GM19395 (cell line): ENCODE measurements around the gene HLA-B.

Experiments used
- ATAC-seq: cut with Tn5 transposase; IDR thresholded peaks from one replicate; pipeline ENCODE4 v1.9.1; 2021; ENCODE audit warnings: mild to moderate bottlenecking, moderate library complexity; ENCODE audit not compliant: unreplicated experiment

The HLA-B gene

DNA sequence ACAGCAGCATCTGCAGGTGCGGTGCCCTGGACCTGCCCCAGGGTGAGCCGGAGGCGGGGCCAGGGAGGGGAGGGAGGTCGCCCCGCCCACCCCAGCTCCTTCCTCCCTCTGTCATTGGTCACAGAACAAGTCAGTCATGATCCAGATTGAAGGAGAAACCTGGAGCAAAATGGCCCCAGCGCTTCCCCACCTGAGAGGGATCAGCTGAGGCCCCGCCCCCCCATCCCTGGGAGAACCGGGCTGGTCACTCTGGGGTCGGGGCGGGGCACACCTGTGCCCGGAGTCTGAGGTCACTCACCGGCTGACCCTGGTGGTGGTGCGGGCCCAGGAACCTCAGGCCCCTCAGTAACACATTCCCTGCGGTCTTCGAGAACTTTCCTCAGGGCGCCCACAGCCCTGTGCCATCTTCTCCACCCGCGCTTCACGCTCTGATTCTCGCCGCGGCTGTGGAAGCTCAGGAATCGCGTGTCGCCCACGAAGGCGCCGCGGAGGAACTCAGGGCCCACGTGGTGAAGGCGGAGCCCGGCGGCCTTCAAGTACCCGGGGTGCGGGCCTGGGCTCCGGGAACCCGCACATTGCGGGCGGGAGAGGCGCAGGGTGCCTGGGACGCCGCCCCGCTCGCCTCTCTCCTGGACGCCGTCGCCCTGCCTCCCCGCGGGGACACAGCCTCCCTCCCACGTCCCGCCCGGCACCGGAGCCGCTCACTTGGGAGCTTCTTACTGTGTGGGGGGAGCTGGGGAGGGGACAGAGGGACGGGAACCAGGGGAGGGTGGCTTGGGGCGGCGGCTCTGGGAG is 48.7 kb downstream of the HLA-B start:
- ATAC-seq: no peak

DNA sequence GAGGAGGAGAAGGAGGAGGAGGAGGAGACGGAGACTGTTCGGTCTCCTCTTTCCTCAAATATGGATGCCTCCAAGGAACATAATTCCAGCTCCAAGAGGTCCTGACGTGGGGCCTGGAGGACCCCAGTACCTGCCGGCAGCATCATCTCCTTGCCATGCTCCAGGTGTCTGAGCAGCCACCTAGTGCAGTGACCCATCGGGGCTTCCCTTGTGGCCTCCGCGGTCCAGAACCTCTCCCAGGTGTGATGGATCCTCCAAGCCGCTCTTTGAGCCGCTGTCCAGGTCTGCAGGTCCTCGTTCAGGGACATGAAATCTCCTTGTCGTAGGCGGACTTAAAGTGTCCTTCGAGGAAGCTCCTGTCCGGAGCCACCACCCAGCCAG is 49.3 kb downstream of the HLA-B start:
- ATAC-seq: no peak

DNA sequence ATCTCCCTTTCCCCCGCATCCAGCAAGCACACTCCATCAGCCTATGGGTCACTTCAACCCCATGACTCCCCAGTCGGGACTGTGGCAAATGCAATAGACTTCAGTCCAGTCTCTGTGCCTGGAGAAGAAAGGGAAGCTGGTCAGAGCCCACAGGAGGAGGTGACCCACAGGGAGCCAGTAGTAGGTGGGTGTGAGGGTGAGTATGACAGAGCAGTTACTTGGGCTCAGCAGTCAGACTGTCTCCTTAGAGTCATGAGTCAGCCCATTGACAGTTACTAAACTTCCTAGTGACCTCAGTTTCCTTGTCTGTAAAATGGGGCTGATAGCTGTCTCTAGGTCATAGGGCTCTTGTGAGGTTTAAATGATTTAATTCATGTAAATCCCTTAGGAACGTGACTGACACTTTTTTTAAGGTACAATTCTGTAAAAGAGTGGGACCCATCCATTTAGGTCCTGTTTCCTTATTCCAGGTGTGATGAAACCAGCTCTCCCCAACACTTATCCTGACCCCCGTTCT is 51.2 kb downstream of the HLA-B start:
- no peak for ATAC-seq

DNA sequence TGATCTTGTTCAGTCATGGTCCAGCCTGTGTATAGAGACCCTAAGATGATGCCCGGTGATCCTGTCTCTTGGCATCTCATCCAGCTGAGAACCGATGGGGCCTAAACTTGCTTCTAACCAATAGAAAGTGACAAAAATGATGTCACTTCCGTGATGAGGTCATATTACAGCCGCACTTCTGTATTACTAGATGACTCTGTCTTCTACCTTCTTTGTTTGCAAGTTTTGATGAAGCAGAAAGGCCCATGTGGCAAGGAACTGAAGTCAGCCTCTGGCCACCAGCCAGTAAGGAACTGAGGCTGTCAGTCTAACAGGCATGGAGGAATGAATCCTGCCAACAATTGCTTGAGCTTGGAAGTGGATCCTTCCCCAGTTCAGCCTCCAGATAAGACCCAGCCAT is 52.3 kb downstream of the HLA-B start:
- no peak for ATAC-seq
